HEK293 (cell line): Measurements from ENCODE around the gene PGBD2.

Source experiments
- BCL11A ChIP-seq: fragments of 450-650 bp; formaldehyde crosslinking; IDR thresholded peaks from 2 replicates; pipeline ENCODE4 v1.5.1; 2016; ENCODE audit warnings: low read depth, missing biosample characterization, missing genetic modification characterization
- MYNN ChIP-seq: fragments of 450-650 bp; formaldehyde crosslinking; IDR thresholded peaks from 2 replicates; pipeline ENCODE4 v1.5.1; 2016; ENCODE audit warnings: missing biosample characterization, missing genetic modification characterization, borderline replicate concordance
- ZNF561 ChIP-seq: fragments of 450-650 bp; IDR thresholded peaks from 2 replicates; pipeline ENCODE4 v1.5.1; 2018; ENCODE audit warnings: missing biosample characterization, missing genetic modification characterization, borderline replicate concordance
- ZNF664 ChIP-seq: fragments of 450-650 bp; formaldehyde crosslinking; IDR thresholded peaks from 2 replicates; pipeline ENCODE4 v1.5.1; 2016; ENCODE audit warnings: missing biosample characterization, missing genetic modification characterization

DNA sequence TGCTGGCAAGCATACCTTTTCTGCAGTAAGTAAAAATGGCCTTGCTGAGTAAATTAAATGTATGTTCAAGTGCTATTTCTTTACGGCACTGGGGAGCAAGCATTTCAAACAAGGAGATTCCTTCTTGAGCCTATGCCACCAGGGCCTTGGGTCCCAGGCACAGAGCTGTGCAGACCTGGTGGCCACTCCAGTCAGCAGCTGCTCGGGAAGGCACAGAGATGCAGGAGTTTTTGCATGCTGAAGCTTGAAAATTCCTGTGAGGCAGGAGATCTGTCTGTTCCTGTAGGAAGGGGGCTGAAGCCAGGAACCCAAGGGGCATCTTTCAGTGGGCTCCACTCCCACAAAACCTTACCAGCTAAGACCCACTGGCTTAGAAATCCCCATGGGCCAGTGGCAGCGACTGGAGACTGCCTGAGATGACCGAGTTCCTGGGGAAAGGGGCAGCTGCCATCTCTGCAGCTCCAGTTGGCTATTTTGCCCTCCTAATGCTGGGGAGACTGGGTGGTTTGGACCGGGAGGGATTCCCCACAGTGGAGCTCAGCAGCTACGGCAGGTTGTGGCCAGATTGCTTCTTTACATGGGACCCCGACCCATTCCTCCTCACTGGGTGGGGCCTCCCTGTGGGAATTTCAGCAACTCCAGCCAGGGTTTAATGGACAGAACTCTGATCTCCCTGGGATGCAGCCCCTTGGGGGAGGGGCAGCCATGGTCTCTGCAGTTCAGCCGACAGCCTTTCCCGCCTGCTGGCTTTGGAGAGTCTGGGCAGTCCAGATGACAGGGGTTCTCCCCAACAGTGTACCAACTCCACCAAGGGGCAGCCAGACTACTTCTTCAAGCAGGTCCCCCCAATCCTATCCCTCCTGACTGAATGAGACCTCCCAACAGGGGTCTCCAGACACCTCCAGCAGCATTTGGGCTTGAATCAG, 8.4 kb upstream of the PGBD2 start:
- TF ChIP-seq ZNF561 (tag by site-specific recombination), result no peak
- no peak for TF ChIP-seq BCL11A (tag by site-specific recombination)
- TF ChIP-seq ZNF664, result no peak
- no peak for TF ChIP-seq MYNN (tag by site-specific recombination)
